ENCODE measurements around the gene KCTD20.

Gene KCTD20

GRCh38 chr6:36533321-36533720, 90.5 kb downstream of the KCTD20 start:
- TF ChIP-seq ZNF112 (tag by site-specific recombination; IDR thresholded peaks at IDR 0.05) (no peak), ZNF777 (tag by site-specific recombination; IDR thresholded peaks at IDR 0.05; ENCODE audit: borderline replicate concordance) (no peak), ZBTB7A (tag by site-specific recombination; IDR thresholded peaks at IDR 0.05; ENCODE audit: low read depth) (no peak), ZNF23 (tag by site-specific recombination; IDR thresholded peaks at IDR 0.05; ENCODE audit: borderline replicate concordance) (no peak), ZNF354C (tag by site-specific recombination; IDR thresholded peaks at IDR 0.05; ENCODE audit: borderline replicate concordance, low read depth) (no peak), ZBTB1 (tag by site-specific recombination; IDR thresholded peaks at IDR 0.05) (no peak), OVOL3 (tag by site-specific recombination; IDR thresholded peaks at IDR 0.05) (no peak), ZIC2 (tag by site-specific recombination; IDR thresholded peaks at IDR 0.05) (no peak), ZNF169 (tag by site-specific recombination; IDR thresholded peaks at IDR 0.05) (no peak), ZNF266 (tag by site-specific recombination; IDR thresholded peaks at IDR 0.05; ENCODE audit: low read depth) (no peak), KLF8 (tag by site-specific recombination; IDR thresholded peaks at IDR 0.05) (no peak), ZNF239 (tag by site-specific recombination; IDR thresholded peaks at IDR 0.05) (no peak), GLIS2 (tag by site-specific recombination; IDR thresholded peaks at IDR 0.05) (no peak), SP7 (tag by site-specific recombination; IDR thresholded peaks at IDR 0.05) (no peak), ZNF423 (tag by site-specific recombination; IDR thresholded peaks at IDR 0.05) (no peak)
- TF ChIP-seq, protein P1, sequence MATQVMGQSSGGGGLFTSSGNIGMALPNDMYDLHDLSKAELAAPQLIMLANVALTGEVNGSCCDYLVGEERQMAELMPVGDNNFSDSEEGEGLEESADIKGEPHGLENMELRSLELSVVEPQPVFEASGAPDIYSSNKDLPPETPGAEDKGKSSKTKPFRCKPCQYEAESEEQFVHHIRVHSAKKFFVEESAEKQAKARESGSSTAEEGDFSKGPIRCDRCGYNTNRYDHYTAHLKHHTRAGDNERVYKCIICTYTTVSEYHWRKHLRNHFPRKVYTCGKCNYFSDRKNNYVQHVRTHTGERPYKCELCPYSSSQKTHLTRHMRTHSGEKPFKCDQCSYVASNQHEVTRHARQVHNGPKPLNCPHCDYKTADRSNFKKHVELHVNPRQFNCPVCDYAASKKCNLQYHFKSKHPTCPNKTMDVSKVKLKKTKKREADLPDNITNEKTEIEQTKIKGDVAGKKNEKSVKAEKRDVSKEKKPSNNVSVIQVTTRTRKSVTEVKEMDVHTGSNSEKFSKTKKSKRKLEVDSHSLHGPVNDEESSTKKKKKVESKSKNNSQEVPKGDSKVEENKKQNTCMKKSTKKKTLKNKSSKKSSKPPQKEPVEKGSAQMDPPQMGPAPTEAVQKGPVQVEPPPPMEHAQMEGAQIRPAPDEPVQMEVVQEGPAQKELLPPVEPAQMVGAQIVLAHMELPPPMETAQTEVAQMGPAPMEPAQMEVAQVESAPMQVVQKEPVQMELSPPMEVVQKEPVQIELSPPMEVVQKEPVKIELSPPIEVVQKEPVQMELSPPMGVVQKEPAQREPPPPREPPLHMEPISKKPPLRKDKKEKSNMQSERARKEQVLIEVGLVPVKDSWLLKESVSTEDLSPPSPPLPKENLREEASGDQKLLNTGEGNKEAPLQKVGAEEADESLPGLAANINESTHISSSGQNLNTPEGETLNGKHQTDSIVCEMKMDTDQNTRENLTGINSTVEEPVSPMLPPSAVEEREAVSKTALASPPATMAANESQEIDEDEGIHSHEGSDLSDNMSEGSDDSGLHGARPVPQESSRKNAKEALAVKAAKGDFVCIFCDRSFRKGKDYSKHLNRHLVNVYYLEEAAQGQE (tag by site-specific recombination; IDR thresholded peaks at IDR 0.05), result no peak
- TF ChIP-seq, protein P2, sequence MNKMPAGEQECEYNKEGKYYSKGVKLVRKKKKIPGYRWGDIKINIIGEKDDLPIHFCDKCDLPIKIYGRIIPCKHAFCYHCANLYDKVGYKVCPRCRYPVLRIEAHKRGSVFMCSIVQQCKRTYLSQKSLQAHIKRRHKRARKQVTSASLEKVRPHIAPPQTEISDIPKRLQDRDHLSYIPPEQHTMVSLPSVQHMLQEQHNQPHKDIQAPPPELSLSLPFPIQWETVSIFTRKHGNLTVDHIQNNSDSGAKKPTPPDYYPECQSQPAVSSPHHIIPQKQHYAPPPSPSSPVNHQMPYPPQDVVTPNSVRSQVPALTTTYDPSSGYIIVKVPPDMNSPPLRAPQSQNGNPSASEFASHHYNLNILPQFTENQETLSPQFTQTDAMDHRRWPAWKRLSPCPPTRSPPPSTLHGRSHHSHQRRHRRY (tag by site-specific recombination; IDR thresholded peaks at IDR 0.05), result no peak
- H3K27ac ChIP-seq (ENCODE audit: extremely low read depth, low read depth, low read length), result no peak overlapping the region
- H3K36me3 ChIP-seq (ENCODE audit: control insufficient read depth in 2 of 2, insufficient read depth in 1 of 2, low read length in 2 of 2), result peaks cover 30 to 37% of the 10 kb centered on the region in 2 experiments; a peak in 2 of 3 replicates
- H3K9me3 ChIP-seq (ENCODE audit: control insufficient read depth, insufficient read depth, low read depth, low read length), result no peaks in the 10 kb centered on the region
- CTCF ChIA-PET, result no interaction called here
- H3K4me1 ChIP-seq (ENCODE audit: control insufficient read depth, insufficient read depth, low read length), result 0 out of 2 replicates have a peak, but pooled peaks cover 3% of the 10 kb centered on the region
- H3K4me3 ChIP-seq (ENCODE audit: low read depth, low read length), result no peak overlapping the region
- POLR2A ChIA-PET, result interaction anchor here (0.7 kb wide), 2 partner anchors 52 to 192 kb away, joined by 3 to 6 read pairs; no protein-coding TSS in a partner anchor

GRCh38 chr6:36536873-36537547, 94.2 kb downstream of the KCTD20 start:
- peaks cover 46 to 59% of the 10 kb centered on the region in 2 experiments for H3K36me3 ChIP-seq (ENCODE audit: control insufficient read depth in 2 of 2, insufficient read depth in 1 of 2, low read length in 2 of 2)
- POLR2A ChIA-PET, result no interaction called here
- CTCF ChIA-PET, result interaction anchor here (0.7 kb wide), 2 partner anchors 21 to 183 kb away, joined by 3 to 4 read pairs; no protein-coding TSS in a partner anchor

More at GRCh38 chr6:36536873-36537547, 94.2 kb downstream of the KCTD20 start:
- TF ChIP-seq SP2 (tag by site-specific recombination; IDR thresholded peaks at IDR 0.05), result no peak
- no peak for TF ChIP-seq ZNF670 (tag by site-specific recombination; IDR thresholded peaks at IDR 0.05; ENCODE audit: low read depth)
- TF ChIP-seq TRIM28 (IDR thresholded peaks at IDR 0.05; ENCODE audit: borderline replicate concordance, low read length), result no peak
- no peak for TF ChIP-seq GLI4 (tag by site-specific recombination; IDR thresholded peaks at IDR 0.05)
- TF ChIP-seq, protein P3, sequence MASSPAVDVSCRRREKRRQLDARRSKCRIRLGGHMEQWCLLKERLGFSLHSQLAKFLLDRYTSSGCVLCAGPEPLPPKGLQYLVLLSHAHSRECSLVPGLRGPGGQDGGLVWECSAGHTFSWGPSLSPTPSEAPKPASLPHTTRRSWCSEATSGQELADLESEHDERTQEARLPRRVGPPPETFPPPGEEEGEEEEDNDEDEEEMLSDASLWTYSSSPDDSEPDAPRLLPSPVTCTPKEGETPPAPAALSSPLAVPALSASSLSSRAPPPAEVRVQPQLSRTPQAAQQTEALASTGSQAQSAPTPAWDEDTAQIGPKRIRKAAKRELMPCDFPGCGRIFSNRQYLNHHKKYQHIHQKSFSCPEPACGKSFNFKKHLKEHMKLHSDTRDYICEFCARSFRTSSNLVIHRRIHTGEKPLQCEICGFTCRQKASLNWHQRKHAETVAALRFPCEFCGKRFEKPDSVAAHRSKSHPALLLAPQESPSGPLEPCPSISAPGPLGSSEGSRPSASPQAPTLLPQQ (tag by site-specific recombination; IDR thresholded peaks at IDR 0.05), result no peak
- no peak for TF ChIP-seq ZBTB8A (tag by site-specific recombination; IDR thresholded peaks at IDR 0.05)
- TF ChIP-seq ZNF292 (tag by site-specific recombination; IDR thresholded peaks at IDR 0.05; ENCODE audit: borderline replicate concordance, low read depth), result no peak
- no peak for TF ChIP-seq ZNF791 (tag by site-specific recombination; IDR thresholded peaks at IDR 0.05)
- Histone ChIP-seq H3K4me1 (ENCODE audit: control insufficient read depth, insufficient read depth, low read length) (0 out of 2 replicates have a peak, but pooled peaks cover 3% of the 10 kb centered on the region), H3K9me3 (ENCODE audit: control insufficient read depth, insufficient read depth, low read depth, low read length) (no peaks in the 10 kb centered on the region), H3K27ac (ENCODE audit: extremely low read depth, low read depth, low read length) (no peak overlapping the region), H3K4me3 (ENCODE audit: low read depth, low read length) (no peak overlapping the region)
